GM19324 (cell line): ENCODE data around the gene NCS1.

ENCODE experiments used
- ATAC-seq: cut with Tn5 transposase; IDR thresholded peaks from one replicate; pipeline ENCODE4 v1.9.1; 2021; ENCODE audit warnings: mild to moderate bottlenecking, moderate library complexity; ENCODE audit not compliant: unreplicated experiment, low FRiP score

The NCS1 gene

GRCh38 chr9:130174025-130174424 is 1.8 kb downstream of the NCS1 start:
- ATAC-seq: no peak

- no peak for ATAC-seq
These were observed 2.7 kb downstream of the NCS1 start for GRCh38 chr9:130174920-130175321.

- no peak for ATAC-seq
These were observed 3.2 kb downstream of the NCS1 start for GRCh38 chr9:130175355-130175754.

GRCh38 chr9:130176760-130177159 is 4.6 kb downstream of the NCS1 start:
- ATAC-seq: no peak

GRCh38 chr9:130177898-130178805 is 5.9 kb downstream of the NCS1 start:
- no peak for ATAC-seq

- ATAC-seq: no peak
These were observed 7.2 kb downstream of the NCS1 start for GRCh38 chr9:130179331-130179907.

- ATAC-seq: no peak
These were observed 8.3 kb downstream of the NCS1 start for GRCh38 chr9:130180516-130180915.

GRCh38 chr9:130181678-130182380 is 9.6 kb downstream of the NCS1 start:
- no peak for ATAC-seq

GRCh38 chr9:130182381-130182909 is 10.2 kb downstream of the NCS1 start:
- ATAC-seq: no peak

- no peak for ATAC-seq
These were observed 11.0 kb downstream of the NCS1 start for GRCh38 chr9:130183133-130183762.

- ATAC-seq: no peak
These were observed 12.8 kb downstream of the NCS1 start for GRCh38 chr9:130185017-130185416.

- no peak for ATAC-seq
These were observed 13.4 kb downstream of the NCS1 start for GRCh38 chr9:130185490-130186031.

- ATAC-seq: no peak
These were observed 13.8 kb downstream of the NCS1 start for GRCh38 chr9:130186051-130186450.

- no peak for ATAC-seq
These were observed 14.8 kb downstream of the NCS1 start for GRCh38 chr9:130186839-130187522.

GRCh38 chr9:130187523-130187846 is 15.3 kb downstream of the NCS1 start:
- no peak for ATAC-seq

- no peak for ATAC-seq
These were observed 16.8 kb downstream of the NCS1 start for GRCh38 chr9:130188860-130189481.

- ATAC-seq: no peak
These were observed 17.6 kb downstream of the NCS1 start for GRCh38 chr9:130189840-130190239.

- ATAC-seq: no peak
These were observed 19.0 kb downstream of the NCS1 start for GRCh38 chr9:130191068-130191748.

GRCh38 chr9:130191749-130192120 is 19.5 kb downstream of the NCS1 start:
- ATAC-seq: no peak
